Measurements from ENCODE around the gene CDKN1A.

Gene CDKN1A

GRCh38 chr6:36633915-36634314 is 44.6 kb upstream of the CDKN1A start:
- no peak overlapping the region for H3K4me3 ChIP-seq (ENCODE audit: low read length)
- H3K4me2 ChIP-seq (ENCODE audit: low read length), result no peak overlapping the region
- no peak overlapping the region for H2AFZ ChIP-seq (ENCODE audit: low read depth, low read length)
- no peak for TF ChIP-seq EZH2phosphoT487 (IDR thresholded peaks at IDR 0.05; ENCODE audit: low read depth)
- no peak for TF ChIP-seq CTCF (IDR thresholded peaks at IDR 0.05; ENCODE audit: low read depth, low read length)
- H3K27ac ChIP-seq (ENCODE audit: low read length), result no peak overlapping the region
- peaks cover 22% of the 10 kb centered on the region for H3K4me1 ChIP-seq (ENCODE audit: low read length)
- no peaks in the 10 kb centered on the region for H3K9me3 ChIP-seq (ENCODE audit: insufficient read depth, low read length)
- H3K27me3 ChIP-seq (ENCODE audit: low read depth, low read length), result no peaks in the 10 kb centered on the region
- H4K20me1 ChIP-seq (ENCODE audit: insufficient read depth, low read length), result no peaks in the 10 kb centered on the region
- no peak overlapping the region for H3K9ac ChIP-seq (ENCODE audit: low read length)
- H3K36me3 ChIP-seq (replicated peaks; ENCODE audit: low read depth, low read length), result no peaks in the 10 kb centered on the region
- no peaks in the 10 kb centered on the region for H3K79me2 ChIP-seq (ENCODE audit: low read length)

- Histone ChIP-seq H3K27ac (ENCODE audit: low read length) (no peak overlapping the region), H3K4me1 (ENCODE audit: low read length) (peaks cover 16% of the 10 kb centered on the region), H3K4me2 (ENCODE audit: low read length) (no peak overlapping the region), H3K4me3 (ENCODE audit: low read length) (no peak overlapping the region), H3K36me3 (replicated peaks; ENCODE audit: low read depth, low read length) (no peaks in the 10 kb centered on the region), H3K27me3 (ENCODE audit: low read depth, low read length) (no peaks in the 10 kb centered on the region), H2AFZ (ENCODE audit: low read depth, low read length) (no peak overlapping the region), H3K9me3 (ENCODE audit: insufficient read depth, low read length) (no peaks in the 10 kb centered on the region), H4K20me1 (ENCODE audit: insufficient read depth, low read length) (no peaks in the 10 kb centered on the region), H3K9ac (ENCODE audit: low read length) (no peak overlapping the region), H3K79me2 (ENCODE audit: low read length) (no peaks in the 10 kb centered on the region)
- TF ChIP-seq EZH2phosphoT487 (IDR thresholded peaks at IDR 0.05; ENCODE audit: low read depth), result no peak
- no peak for TF ChIP-seq CTCF (IDR thresholded peaks at IDR 0.05; ENCODE audit: low read depth, low read length)
These were observed 44.0 kb upstream of the CDKN1A start for GRCh38 chr6:36634317-36635108.

- H3K36me3 ChIP-seq (replicated peaks; ENCODE audit: low read depth, low read length), result no peaks in the 10 kb centered on the region
- peaks cover 2% of the 10 kb centered on the region; the same call in 1 of the 2 replicates for H3K4me1 ChIP-seq (ENCODE audit: low read length)
- no peaks in the 10 kb centered on the region for H3K79me2 ChIP-seq (ENCODE audit: low read length)
- H3K4me3 ChIP-seq (ENCODE audit: low read length), result no peak overlapping the region
- H3K4me2 ChIP-seq (ENCODE audit: low read length), result no peak overlapping the region
- TF ChIP-seq CTCF (IDR thresholded peaks at IDR 0.05; ENCODE audit: low read depth, low read length) (no peak), EZH2phosphoT487 (IDR thresholded peaks at IDR 0.05; ENCODE audit: low read depth) (no peak)
- H3K27me3 ChIP-seq (ENCODE audit: low read depth, low read length), result no peaks in the 10 kb centered on the region
- H4K20me1 ChIP-seq (ENCODE audit: insufficient read depth, low read length), result no peaks in the 10 kb centered on the region
- no peak overlapping the region for H3K9ac ChIP-seq (ENCODE audit: low read length)
- no peaks in the 10 kb centered on the region for H3K9me3 ChIP-seq (ENCODE audit: insufficient read depth, low read length)
- H3K27ac ChIP-seq (ENCODE audit: low read length), result no peak overlapping the region
- no peak overlapping the region for H2AFZ ChIP-seq (ENCODE audit: low read depth, low read length)
These were observed 42.2 kb upstream of the CDKN1A start for GRCh38 chr6:36636283-36636682.

GRCh38 chr6:36636687-36637418 is 41.7 kb upstream of the CDKN1A start:
- Histone ChIP-seq H4K20me1 (ENCODE audit: insufficient read depth, low read length) (no peaks in the 10 kb centered on the region), H3K27ac (ENCODE audit: low read length) (no peak overlapping the region), H3K9me3 (ENCODE audit: insufficient read depth, low read length) (no peaks in the 10 kb centered on the region), H3K9ac (ENCODE audit: low read length) (no peak overlapping the region), H3K27me3 (ENCODE audit: low read depth, low read length) (no peaks in the 10 kb centered on the region), H3K36me3 (replicated peaks; ENCODE audit: low read depth, low read length) (no peaks in the 10 kb centered on the region), H3K4me2 (ENCODE audit: low read length) (no peak overlapping the region), H2AFZ (ENCODE audit: low read depth, low read length) (no peak overlapping the region), H3K79me2 (ENCODE audit: low read length) (no peaks in the 10 kb centered on the region), H3K4me1 (ENCODE audit: low read length) (no peaks in the 10 kb centered on the region), H3K4me3 (ENCODE audit: low read length) (no peak overlapping the region)
- no peak for TF ChIP-seq EZH2phosphoT487 (IDR thresholded peaks at IDR 0.05; ENCODE audit: low read depth)
- no peak for TF ChIP-seq CTCF (IDR thresholded peaks at IDR 0.05; ENCODE audit: low read depth, low read length)

Measured in OCI-LY3 (cell line).